AG04449 (cell line): ENCODE results near the gene ZBTB16.

Source experiments
- CTCF ChIA-PET: fragments of 350-600 bp; formaldehyde crosslinking; extraction: SDS; loops from one replicate; lab custom pipeline; 2021; ENCODE audit warnings: antibody characterized with exemption; lab: Yijun Ruan, JAX
- POLR2A ChIA-PET: fragments of 400-600, 350-600 bp; formaldehyde crosslinking; extraction: SDS; loops from one replicate; lab custom pipeline; 2020; ENCODE audit warnings: antibody characterized with exemption, inconsistent platforms; lab: Yijun Ruan, JAX
- DNase-seq: peaks from one replicate; pipeline ENCODE4 v3.0.0-alpha.2; 2010; ENCODE audit warnings: low read depth, low spot score
- H3K4me3 ChIP-seq: 2 replicates; pipeline ENCODE4 v1.5.1; 2011; ENCODE audit warnings: low read depth, mild to moderate bottlenecking, control low read depth, low read length
- TF ChIP-seq, protein P1 (sequence below): IDR thresholded peaks from one replicate; pipeline ENCODE4 v1.5.1; 2011; ENCODE audit warnings: mild to moderate bottlenecking, moderate library complexity, low read length, control low read depth, inconsistent platforms; ENCODE audit not compliant: insufficient read depth; ENCODE audit errors: missing control alignments

The ZBTB16 gene

DNA sequence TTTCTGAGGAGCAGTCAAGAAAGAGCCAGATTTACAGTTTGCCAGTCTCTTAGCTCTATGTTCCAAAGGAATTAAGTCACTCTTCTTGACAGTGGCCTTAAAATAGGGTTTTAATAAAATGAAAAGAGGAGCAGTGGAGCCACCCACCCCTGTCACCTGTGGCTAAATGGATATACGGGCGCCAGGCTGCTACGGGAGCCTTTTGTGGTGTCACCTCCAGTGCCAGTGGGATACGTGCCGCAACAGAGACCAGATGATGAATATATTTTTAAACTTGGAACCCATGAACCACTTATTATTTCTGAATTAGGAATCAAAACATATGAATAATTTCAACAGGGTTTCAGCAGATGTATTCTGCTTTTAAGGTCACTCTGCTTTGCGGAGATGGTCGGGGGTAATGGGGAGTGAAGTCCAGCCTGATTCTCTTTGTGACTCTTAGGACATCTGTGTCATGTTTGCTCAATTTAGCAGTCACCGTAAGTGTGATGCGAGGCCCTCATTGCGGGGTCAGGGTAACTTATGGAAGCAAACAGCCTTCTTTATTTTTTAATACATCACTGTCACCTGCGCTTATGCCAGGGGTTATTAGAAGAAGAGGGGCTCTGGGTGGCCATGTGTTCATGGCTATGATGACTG is 64.3 kb downstream of the ZBTB16 start:
- TF ChIP-seq, protein P1, sequence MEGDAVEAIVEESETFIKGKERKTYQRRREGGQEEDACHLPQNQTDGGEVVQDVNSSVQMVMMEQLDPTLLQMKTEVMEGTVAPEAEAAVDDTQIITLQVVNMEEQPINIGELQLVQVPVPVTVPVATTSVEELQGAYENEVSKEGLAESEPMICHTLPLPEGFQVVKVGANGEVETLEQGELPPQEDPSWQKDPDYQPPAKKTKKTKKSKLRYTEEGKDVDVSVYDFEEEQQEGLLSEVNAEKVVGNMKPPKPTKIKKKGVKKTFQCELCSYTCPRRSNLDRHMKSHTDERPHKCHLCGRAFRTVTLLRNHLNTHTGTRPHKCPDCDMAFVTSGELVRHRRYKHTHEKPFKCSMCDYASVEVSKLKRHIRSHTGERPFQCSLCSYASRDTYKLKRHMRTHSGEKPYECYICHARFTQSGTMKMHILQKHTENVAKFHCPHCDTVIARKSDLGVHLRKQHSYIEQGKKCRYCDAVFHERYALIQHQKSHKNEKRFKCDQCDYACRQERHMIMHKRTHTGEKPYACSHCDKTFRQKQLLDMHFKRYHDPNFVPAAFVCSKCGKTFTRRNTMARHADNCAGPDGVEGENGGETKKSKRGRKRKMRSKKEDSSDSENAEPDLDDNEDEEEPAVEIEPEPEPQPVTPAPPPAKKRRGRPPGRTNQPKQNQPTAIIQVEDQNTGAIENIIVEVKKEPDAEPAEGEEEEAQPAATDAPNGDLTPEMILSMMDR, result no peak
- ChIA-PET CTCF (no interaction called here), POLR2A (no interaction called here)
- no peak overlapping the region for H3K4me3 ChIP-seq
- no peak for DNase-seq

DNA sequence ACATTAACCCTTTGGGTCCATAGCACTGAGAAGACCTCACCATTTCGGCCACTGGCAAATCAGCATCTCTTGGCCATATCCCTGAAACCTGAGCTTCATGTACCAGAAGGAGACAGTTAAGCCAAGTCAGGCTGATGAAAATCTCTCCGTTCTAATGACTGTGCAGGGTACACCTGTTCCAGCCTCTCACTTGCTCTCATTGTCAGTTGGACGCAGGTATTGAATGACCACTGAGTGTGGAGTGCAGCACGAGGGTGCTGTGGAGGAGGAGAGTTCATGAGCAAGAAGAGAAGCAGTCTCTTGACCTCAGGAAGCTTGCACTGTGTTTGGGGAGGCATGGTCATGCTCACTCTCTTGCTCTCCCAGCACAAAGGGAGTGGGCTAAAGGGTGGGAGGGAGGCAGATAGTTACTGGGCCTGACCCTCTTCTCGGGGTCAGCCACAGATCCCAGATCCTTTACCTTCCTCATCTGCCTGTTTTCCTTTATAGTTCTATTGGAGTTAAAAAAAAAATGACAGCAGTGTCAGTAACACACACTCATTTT is 65.2 kb downstream of the ZBTB16 start:
- ChIA-PET CTCF (no interaction called here), POLR2A (no interaction called here)
- TF ChIP-seq, protein P1, result no peak
- DNase-seq, result no peak
- no peak overlapping the region for H3K4me3 ChIP-seq

DNA sequence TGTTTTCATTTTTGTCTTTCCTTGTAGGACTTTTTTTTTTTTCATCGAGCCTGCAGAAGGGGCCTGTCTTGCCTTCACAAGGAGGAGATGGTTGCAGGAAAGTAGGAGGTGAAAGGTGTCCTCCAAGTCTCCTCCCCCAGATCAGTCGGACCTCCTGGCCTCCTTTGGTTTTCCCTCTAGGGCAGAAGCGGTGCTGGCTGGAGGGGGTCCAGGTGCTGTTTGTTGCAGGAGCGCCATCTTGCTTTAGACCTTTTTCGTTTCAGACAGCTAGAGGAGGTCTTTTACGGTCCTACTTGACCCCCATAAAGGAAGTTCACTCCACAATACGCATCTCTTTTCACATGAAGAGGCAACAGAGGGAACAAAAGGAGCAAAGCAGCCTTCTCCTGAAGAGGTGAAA is 66.0 kb downstream of the ZBTB16 start:
- CTCF ChIA-PET, result no interaction called here
- POLR2A ChIA-PET, result no interaction called here
- TF ChIP-seq, protein P1, result no peak
- H3K4me3 ChIP-seq, result no peak overlapping the region
- DNase-seq, result no peak

DNA sequence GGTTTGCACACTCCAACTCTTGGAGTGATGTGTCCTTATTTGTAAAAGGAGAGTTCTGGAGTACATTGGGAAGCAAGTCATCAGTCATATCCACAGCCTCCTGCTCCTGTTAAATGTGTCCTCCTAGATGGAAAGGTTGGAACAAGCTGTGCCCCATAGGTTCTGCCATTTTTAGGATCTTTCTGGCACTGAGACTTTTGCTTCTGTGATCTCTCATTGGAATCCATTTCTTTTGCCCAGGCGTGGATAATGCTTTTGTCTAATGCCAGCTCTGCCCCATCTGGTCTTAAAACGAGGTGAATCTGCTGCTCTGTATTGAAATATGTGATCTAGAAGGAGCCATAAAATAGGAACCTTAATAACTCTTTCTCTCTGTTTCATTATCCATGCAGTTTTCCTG is 66.4 kb downstream of the ZBTB16 start:
- TF ChIP-seq, protein P1, result no peak
- CTCF ChIA-PET, result no interaction called here
- DNase-seq, result no peak
- POLR2A ChIA-PET, result no interaction called here
- no peak overlapping the region for H3K4me3 ChIP-seq

DNA sequence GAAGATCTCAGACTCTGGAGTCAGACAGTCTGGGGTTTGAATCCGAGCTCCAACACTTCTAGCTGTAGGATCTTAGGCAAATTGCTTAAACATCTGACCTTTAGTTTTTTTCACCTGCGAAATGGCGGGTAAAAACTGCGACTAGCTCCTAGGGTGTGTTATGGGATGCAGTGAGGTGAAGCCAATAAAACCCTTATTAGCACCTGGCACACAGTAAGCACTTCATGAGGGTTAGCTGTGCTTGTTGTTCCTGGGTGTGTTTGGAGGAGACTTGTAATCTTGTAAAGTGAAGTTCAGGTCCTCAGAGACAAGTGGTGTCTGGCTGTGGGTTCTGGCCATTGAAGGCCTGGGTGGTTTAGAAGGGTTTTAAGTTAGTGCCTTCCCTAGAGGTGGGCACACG is 68.9 kb downstream of the ZBTB16 start:
- H3K4me3 ChIP-seq, result no peak overlapping the region
- TF ChIP-seq, protein P1, result no peak
- ChIA-PET CTCF (no interaction called here), POLR2A (no interaction called here)
- DNase-seq, result no peak

DNA sequence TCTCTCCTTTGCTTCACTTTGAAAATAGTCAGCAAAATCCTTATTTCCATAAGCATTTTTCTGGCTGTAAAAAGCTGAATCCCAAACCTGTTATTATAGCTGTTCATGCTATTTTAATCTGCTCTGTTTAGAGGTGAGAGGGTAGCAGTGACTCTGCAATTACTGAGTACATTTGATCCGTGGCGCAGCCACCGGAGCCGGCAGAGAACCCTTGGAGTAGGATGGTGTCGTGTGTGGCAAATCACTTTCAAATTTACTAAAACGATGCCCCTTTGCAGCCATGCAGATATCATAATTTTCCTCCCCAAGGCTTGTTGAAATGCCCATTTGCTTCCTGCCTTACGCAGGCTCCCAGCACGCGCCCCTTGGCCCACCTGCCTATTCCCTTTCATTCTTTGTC is 69.6 kb downstream of the ZBTB16 start:
- TF ChIP-seq, protein P1, result no peak
- POLR2A ChIA-PET, result no interaction called here
- no peak overlapping the region for H3K4me3 ChIP-seq
- no peak for DNase-seq
- CTCF ChIA-PET, result no interaction called here
